Calu3 (cell line): ENCODE results near the gene EFCAB8. TPM values are rescaled to one million over a fixed set of nuclear protein-coding genes. Genes with fewer than 3 reads are reported as not detected.

ENCODE experiments used
- BruUV-seq: library from RNA; stranded (reverse); fragments of 400-500 nt; replicated peaks from 2 replicates; lab custom pipeline; 2021; lab: Mats Ljungman, UMichigan
- CTCF ChIA-PET: fragments of 300-600 bp; sonication (Branson Sonifier 250); formaldehyde crosslinking; loops from one replicate; lab custom pipeline; 2022; ENCODE audit warnings: antibody characterized with exemption; lab: Charles Lee
- DNase-seq: peaks from one replicate; pipeline ENCODE4 v3.0.0; 2022
- H3K27ac Mint-ChIP-seq: one replicate; pipeline ENCODE4 v1.8.0; 2022; ENCODE audit warnings: mixed read lengths; ENCODE audit not compliant: unreplicated experiment
- H3K27me3 Mint-ChIP-seq: one replicate; pipeline ENCODE4 v1.8.0; 2022; ENCODE audit warnings: mixed read lengths; ENCODE audit not compliant: unreplicated experiment
- H3K36me3 Mint-ChIP-seq: one replicate; pipeline ENCODE4 v1.8.0; 2022; ENCODE audit warnings: mild to moderate bottlenecking, moderate library complexity, mixed read lengths; ENCODE audit not compliant: insufficient read depth, unreplicated experiment
- H3K4me1 Mint-ChIP-seq: one replicate; pipeline ENCODE4 v1.8.0; 2022; ENCODE audit warnings: mild to moderate bottlenecking, low read depth, mixed read lengths; ENCODE audit not compliant: unreplicated experiment
- H3K4me3 Mint-ChIP-seq: one replicate; pipeline ENCODE4 v1.8.0; 2022; ENCODE audit warnings: mild to moderate bottlenecking, low read depth, moderate library complexity, mixed read lengths; ENCODE audit not compliant: unreplicated experiment
- H3K9me3 Mint-ChIP-seq: one replicate; pipeline ENCODE4 v1.8.0; 2022; ENCODE audit warnings: low read depth, mixed read lengths; ENCODE audit not compliant: unreplicated experiment
- intact Hi-C: fragments of 100-400 bp; cut with micrococcal nuclease; formaldehyde crosslinking; loops from one replicate; pipeline ENCODE4 v1.10.0; 2022; ENCODE audit not compliant: unreplicated experiment
- total RNA-seq: library from RNA; stranded (reverse); gene quantifications from 2 replicates; pipeline ENCODE4 v1.2.3, GENCODE V29; 2022
- TF ChIP-seq, protein P1 (sequence below): fragments of 200-600 bp; IDR thresholded peaks from one replicate; pipeline ENCODE4 v1.8.0; 2022; ENCODE audit warnings: antibody characterized with exemption; ENCODE audit not compliant: unreplicated experiment

Gene EFCAB8
- total RNA-seq, 1 experiment from 2014 or later = 1.1 TPM

DNA sequence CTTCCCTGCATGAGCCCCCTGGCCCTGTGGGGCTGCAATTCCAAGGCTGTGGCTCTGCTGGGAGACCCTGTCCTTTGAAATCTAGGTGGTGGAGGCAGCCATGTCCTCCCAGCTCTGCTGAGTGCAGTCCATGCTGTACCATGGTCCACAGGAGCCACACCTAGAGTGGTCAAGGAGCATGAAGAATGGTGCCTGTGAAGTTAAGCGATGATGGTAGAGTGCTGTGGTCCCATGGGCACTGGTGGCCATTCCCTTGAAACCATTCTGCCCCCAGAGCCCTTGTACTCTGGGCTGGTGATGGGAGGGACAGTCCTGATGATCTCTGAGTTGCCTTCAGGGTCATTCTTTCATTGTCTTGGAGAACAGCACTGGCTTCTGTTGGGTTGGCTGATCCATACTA is 55.3 kb downstream of the EFCAB8 start:
- H3K27ac Mint-ChIP-seq = no peak overlapping the region
- CTCF ChIA-PET = no interaction called here
- H3K9me3 Mint-ChIP-seq = no peaks in the 10 kb centered on the region
- BruUV-seq = no TSS peak
- no peak for DNase-seq
- TF ChIP-seq, protein P1, sequence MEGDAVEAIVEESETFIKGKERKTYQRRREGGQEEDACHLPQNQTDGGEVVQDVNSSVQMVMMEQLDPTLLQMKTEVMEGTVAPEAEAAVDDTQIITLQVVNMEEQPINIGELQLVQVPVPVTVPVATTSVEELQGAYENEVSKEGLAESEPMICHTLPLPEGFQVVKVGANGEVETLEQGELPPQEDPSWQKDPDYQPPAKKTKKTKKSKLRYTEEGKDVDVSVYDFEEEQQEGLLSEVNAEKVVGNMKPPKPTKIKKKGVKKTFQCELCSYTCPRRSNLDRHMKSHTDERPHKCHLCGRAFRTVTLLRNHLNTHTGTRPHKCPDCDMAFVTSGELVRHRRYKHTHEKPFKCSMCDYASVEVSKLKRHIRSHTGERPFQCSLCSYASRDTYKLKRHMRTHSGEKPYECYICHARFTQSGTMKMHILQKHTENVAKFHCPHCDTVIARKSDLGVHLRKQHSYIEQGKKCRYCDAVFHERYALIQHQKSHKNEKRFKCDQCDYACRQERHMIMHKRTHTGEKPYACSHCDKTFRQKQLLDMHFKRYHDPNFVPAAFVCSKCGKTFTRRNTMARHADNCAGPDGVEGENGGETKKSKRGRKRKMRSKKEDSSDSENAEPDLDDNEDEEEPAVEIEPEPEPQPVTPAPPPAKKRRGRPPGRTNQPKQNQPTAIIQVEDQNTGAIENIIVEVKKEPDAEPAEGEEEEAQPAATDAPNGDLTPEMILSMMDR = no peak
- no peaks in the 10 kb centered on the region for H3K4me1 Mint-ChIP-seq
- intact Hi-C loops = no loop called here
- no peak overlapping the region for H3K4me3 Mint-ChIP-seq
- H3K36me3 Mint-ChIP-seq = no peaks in the 10 kb centered on the region
- H3K27me3 Mint-ChIP-seq = peaks cover 24% of the 10 kb centered on the region

DNA sequence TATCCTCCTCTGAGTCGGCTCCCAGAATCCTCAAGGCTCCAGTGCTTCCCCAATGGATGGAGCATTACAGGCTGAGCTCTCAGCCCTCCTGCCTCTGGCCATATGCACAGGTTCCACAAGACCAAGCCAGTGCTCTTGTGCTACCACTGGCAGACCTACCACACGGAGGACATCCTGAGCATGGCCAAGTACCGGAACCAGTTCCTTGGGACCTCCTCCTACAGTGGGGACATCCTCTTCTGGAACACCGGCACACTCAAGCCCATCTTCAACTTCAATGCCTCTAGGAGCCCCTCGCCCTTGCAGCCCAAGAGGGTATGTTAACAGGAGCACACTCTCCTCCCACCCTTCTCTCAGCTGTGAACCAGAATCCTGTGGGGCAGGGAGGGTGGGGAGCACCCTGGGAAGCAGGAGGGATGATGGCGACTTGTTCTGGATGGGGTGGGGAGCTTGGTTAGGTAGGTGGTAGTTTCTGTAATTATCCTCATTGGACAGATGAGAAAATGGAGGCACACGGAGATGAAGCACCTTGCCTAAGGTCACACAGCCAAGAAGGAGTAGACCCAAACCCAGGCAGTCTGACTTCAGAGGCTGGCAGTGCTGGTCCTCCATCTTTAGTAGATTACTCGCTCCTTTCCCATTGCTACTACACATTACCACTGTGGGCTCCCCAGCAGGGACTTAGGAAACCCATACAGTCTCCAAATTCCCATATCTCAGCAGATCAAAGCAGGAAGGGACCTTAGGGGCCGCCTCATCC is 58.6 kb downstream of the EFCAB8 start:
- Mint-ChIP-seq H3K9me3 (no peaks in the 10 kb centered on the region), H3K36me3 (peaks cover 4% of the 10 kb centered on the region), H3K4me3 (no peak overlapping the region), H3K27me3 (peaks cover 27% of the 10 kb centered on the region), H3K4me1 (no peaks in the 10 kb centered on the region), H3K27ac (no peak overlapping the region)
- intact Hi-C loops = no loop called here
- CTCF ChIA-PET = no interaction called here
- BruUV-seq = no TSS peak
- DNase-seq = no peak
- TF ChIP-seq, protein P1 = no peak

DNA sequence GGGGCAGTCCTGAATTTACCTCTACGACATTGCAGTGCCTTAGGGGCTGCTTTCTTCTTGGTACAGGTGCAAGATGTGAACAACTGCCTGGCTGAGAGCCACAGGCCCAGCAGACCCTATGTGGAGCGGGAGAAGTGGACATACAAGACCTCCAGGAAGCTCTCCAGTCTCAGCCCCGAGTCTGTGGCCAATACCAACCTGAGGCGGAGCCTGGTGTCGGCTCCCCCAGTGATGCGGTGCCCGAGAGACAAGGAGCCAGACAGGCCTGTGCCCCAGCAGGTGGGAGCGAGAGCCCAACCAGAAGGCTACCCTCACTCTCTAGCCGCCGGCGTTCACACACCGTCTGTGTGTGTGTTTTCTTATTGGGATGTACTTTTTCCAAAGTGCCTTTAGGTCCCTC is 59.6 kb downstream of the EFCAB8 start:
- no peak for DNase-seq
- Mint-ChIP-seq H3K36me3 (peaks cover 4% of the 10 kb centered on the region), H3K27ac (no peak overlapping the region), H3K27me3 (peaks cover 34% of the 10 kb centered on the region), H3K4me3 (no peak overlapping the region), H3K4me1 (no peaks in the 10 kb centered on the region), H3K9me3 (no peaks in the 10 kb centered on the region)
- intact Hi-C loops = no loop called here
- TF ChIP-seq, protein P1 = no peak
- CTCF ChIA-PET = no interaction called here
- BruUV-seq = no TSS peak

DNA sequence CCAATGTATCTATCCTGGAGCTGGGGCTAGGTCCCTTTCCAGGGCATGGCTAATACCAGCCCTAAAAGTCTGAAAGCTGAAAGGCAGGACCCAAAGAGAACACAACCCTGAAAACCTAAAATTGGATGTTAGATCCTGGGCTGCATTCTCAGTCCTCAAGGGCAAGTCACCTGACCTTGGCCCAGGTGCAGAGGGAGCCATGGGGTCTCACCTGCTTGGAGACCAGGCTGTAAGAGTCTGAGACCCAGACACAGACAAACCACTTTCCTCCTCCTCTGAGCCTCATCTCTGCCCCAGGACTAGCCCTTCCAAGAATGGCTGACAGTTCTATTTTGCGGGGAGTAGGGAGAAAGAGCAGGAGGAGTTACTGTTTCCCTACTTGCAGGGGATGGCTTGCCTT is 60.0 kb downstream of the EFCAB8 start:
- TF ChIP-seq, protein P1 = no peak
- intact Hi-C loops = no loop called here
- CTCF ChIA-PET = no interaction called here
- Mint-ChIP-seq H3K36me3 (peaks cover 4% of the 10 kb centered on the region), H3K9me3 (no peaks in the 10 kb centered on the region), H3K4me3 (no peak overlapping the region), H3K27me3 (peaks cover 34% of the 10 kb centered on the region), H3K27ac (no peak overlapping the region), H3K4me1 (no peaks in the 10 kb centered on the region)
- BruUV-seq = no TSS peak
- no peak for DNase-seq
